Rectal smooth muscle tissue (tissue), 1 donor: ENCODE data around the gene ZNF862.

Experiments used
- H3K27ac ChIP-seq: one replicate; pipeline ENCODE4 v1.7.0; 2013; ENCODE audit warnings: low read depth, low read length, inconsistent platforms
- H3K27me3 ChIP-seq: one replicate; pipeline ENCODE4 v1.7.0; 2013; ENCODE audit warnings: low read length; ENCODE audit not compliant: control insufficient read depth, insufficient read depth
- H3K36me3 ChIP-seq: one replicate; pipeline ENCODE4 v1.7.0; 2013; ENCODE audit warnings: low read length; ENCODE audit not compliant: control insufficient read depth, insufficient read depth
- H3K4me1 ChIP-seq: one replicate; pipeline ENCODE4 v1.7.0; 2013; ENCODE audit warnings: low read length; ENCODE audit not compliant: control insufficient read depth, insufficient read depth
- H3K4me3 ChIP-seq: one replicate; pipeline ENCODE4 v1.7.0; 2013; ENCODE audit warnings: low read length
- H3K9ac ChIP-seq: one replicate; pipeline ENCODE4 v1.7.0; 2013; ENCODE audit warnings: low read length

The ZNF862 gene

GRCh38 chr7:149856583-149856982, 18.4 kb downstream of the ZNF862 start:
- H3K36me3 ChIP-seq = peaks cover 20% of the 10 kb centered on the region
- H3K4me3 ChIP-seq = no peak overlapping the region
- H3K4me1 ChIP-seq = no peaks in the 10 kb centered on the region
- H3K27me3 ChIP-seq = no peaks in the 10 kb centered on the region
- H3K27ac ChIP-seq = no peak overlapping the region
- H3K9ac ChIP-seq = no peak overlapping the region

DNA sequence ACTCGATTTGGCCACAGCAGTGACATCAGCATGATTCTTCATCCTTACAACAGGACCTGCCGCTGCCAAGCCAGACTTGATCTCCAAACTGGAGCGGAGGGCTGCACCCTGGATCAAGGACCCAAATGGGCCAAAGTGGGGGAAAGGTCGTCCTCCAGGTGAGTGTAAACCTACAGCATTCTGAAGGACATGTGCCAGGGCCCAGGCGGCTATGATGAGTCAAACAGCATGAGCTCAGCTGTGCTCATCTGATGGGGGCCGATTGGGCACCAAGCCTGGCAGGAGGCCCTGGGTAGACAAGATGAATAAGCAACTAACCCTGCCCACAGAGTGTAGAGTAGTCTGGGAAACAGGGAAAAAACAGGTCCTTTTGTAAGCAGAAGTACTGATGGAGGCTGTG, 21.2 kb downstream of the ZNF862 start:
- Histone ChIP-seq H3K27ac (no peak overlapping the region), H3K9ac (no peak overlapping the region), H3K27me3 (no peaks in the 10 kb centered on the region), H3K36me3 (peaks cover 26% of the 10 kb centered on the region), H3K4me1 (no peaks in the 10 kb centered on the region), H3K4me3 (no peak overlapping the region)

GRCh38 chr7:149859876-149860275, 21.7 kb downstream of the ZNF862 start:
- Histone ChIP-seq H3K4me1 (no peaks in the 10 kb centered on the region), H3K9ac (no peak overlapping the region), H3K27me3 (no peaks in the 10 kb centered on the region), H3K36me3 (peaks cover 29% of the 10 kb centered on the region), H3K27ac (no peak overlapping the region), H3K4me3 (no peak overlapping the region)

- Histone ChIP-seq H3K36me3 (peaks cover 32% of the 10 kb centered on the region), H3K9ac (no peak overlapping the region), H3K4me1 (no peaks in the 10 kb centered on the region), H3K27ac (no peak overlapping the region), H3K27me3 (no peaks in the 10 kb centered on the region), H3K4me3 (no peak overlapping the region)
Observed at GRCh38 chr7:149860821-149861727, 22.9 kb downstream of the ZNF862 start.

- H3K27ac ChIP-seq = no peak overlapping the region
- H3K27me3 ChIP-seq = no peaks in the 10 kb centered on the region
- H3K36me3 ChIP-seq = peaks cover 32% of the 10 kb centered on the region
- H3K4me1 ChIP-seq = no peaks in the 10 kb centered on the region
- H3K4me3 ChIP-seq = no peak overlapping the region
- no peak overlapping the region for H3K9ac ChIP-seq
Observed at GRCh38 chr7:149861728-149862045, 23.5 kb downstream of the ZNF862 start.

- Histone ChIP-seq H3K27me3 (no peaks in the 10 kb centered on the region), H3K4me3 (no peak overlapping the region), H3K9ac (no peak overlapping the region), H3K36me3 (peaks cover 32% of the 10 kb centered on the region), H3K4me1 (no peaks in the 10 kb centered on the region), H3K27ac (no peak overlapping the region)
Observed at GRCh38 chr7:149862156-149862555, 24.0 kb downstream of the ZNF862 start.

DNA sequence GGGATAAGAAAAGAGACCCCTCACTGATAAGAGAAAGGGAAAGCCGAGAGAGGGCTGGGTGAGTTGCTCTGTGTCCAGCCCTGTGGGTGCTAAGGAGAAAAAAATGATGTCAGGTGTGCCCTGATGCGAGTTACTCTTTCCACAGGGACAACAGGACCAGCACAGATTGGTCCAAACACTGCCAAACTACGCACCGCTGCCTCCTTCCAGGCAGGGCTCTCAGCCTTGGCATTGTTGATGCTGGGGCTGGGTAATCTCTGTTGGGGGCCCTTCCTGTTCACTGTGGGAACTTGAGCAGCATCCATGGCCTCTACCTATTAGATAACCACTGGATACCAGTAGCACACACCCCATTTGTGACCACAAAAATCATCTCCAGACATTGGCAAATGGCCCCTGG, 25.3 kb downstream of the ZNF862 start:
- H3K27ac ChIP-seq = no peak overlapping the region
- H3K9ac ChIP-seq = no peak overlapping the region
- H3K4me3 ChIP-seq = no peak overlapping the region
- no peaks in the 10 kb centered on the region for H3K27me3 ChIP-seq
- H3K36me3 ChIP-seq = peaks cover 32% of the 10 kb centered on the region
- H3K4me1 ChIP-seq = no peaks in the 10 kb centered on the region

DNA sequence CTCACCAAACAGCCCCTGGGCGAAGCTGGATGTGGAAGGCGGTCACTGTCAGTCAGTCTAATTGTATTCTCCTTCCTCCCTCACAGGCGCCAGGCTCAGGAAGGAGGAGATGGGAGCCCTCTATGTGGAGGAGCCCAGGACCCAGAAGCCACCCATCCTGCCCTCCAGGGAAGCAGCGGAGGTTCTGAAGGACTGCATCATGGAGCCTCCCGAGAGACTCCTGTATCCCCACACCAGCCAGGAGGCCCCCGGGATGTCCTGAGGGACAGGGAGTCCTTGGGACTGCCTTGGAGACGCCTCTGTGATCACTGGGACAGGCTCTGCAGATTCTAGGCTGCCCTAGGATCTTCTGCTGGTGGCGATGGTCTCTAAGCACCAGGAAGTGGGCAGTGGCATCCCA, 25.8 kb downstream of the ZNF862 start:
- no peak overlapping the region for H3K4me3 ChIP-seq
- H3K27me3 ChIP-seq = no peaks in the 10 kb centered on the region
- no peak overlapping the region for H3K9ac ChIP-seq
- peaks cover 31% of the 10 kb centered on the region for H3K36me3 ChIP-seq
- H3K4me1 ChIP-seq = no peaks in the 10 kb centered on the region
- no peak overlapping the region for H3K27ac ChIP-seq

DNA sequence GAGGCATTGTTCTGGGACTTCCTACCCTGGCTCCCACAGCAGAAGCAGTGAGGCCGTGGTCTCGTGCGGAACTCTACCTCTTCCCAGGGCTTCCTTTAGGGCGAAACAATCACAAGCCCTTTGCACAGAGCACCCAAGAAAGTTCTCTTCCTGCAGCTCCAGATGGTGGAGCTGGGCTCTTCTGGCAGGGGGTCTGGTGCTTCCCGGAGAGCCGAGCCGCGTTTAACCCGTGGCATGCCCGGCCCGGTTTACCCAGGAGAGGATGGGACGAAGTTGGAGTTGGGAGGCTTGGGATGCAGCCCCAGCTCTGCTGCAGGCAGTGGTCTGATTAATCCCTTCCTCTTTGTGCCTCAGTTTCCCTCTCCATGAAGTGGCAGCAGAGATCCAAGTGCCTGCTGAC, 26.6 kb downstream of the ZNF862 start:
- no peak overlapping the region for H3K4me3 ChIP-seq

GRCh38 chr7:149865437-149865836, 27.3 kb downstream of the ZNF862 start:
- H3K27me3 ChIP-seq = no peaks in the 10 kb centered on the region
- no peak overlapping the region for H3K27ac ChIP-seq
- H3K9ac ChIP-seq = no peak overlapping the region
- H3K36me3 ChIP-seq = peaks cover 25% of the 10 kb centered on the region
- no peaks in the 10 kb centered on the region for H3K4me1 ChIP-seq
- H3K4me3 ChIP-seq = no peak overlapping the region

More for the DNA sequence above, 26.6 kb downstream of the ZNF862 start:
- Histone ChIP-seq H3K4me1 (no peaks in the 10 kb centered on the region), H3K27ac (no peak overlapping the region), H3K9ac (no peak overlapping the region), H3K27me3 (no peaks in the 10 kb centered on the region), H3K36me3 (peaks cover 28% of the 10 kb centered on the region)

- H3K36me3 ChIP-seq = peaks cover 18% of the 10 kb centered on the region
Observed at GRCh38 chr7:149866139-149866778, 28.1 kb downstream of the ZNF862 start.

DNA sequence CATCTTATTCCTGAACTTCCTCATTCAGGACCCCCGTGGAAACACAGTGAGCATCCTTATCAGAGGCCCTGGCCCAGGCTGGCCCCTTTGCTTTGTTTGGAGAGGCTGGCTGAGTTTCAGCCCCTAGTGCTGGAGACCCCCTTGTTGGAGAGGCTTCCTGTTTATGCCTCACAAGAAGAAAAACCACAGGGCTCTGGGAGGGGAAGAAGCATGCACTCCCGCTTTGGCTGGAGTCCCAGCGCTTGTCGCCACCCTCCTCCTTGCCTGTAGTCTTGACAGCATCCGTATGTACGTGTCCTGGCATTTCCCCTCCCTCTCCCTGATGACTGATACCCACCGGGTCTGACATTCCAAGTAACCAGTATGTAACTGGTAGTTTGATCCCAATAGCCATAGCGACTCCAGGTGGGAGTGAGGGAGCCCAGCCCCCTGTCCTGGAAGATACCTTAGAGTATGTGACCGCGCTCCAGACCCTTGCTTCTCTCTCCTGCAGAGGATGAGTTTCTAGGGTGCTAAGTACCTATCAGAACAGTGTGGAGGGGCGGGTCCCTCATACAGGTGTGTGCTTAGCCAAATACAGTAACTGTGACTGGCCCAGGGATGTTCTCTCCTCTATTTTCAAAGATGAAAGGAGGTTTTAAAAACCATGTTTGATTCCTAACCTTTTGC, 28.7 kb downstream of the ZNF862 start:
- no peak overlapping the region for H3K27ac ChIP-seq
- no peaks in the 10 kb centered on the region for H3K27me3 ChIP-seq
- no peaks in the 10 kb centered on the region for H3K4me1 ChIP-seq
- no peak overlapping the region for H3K9ac ChIP-seq
- no peak overlapping the region for H3K4me3 ChIP-seq
- H3K36me3 ChIP-seq = peaks cover 14% of the 10 kb centered on the region

More at GRCh38 chr7:149866139-149866778, 28.1 kb downstream of the ZNF862 start:
- Histone ChIP-seq H3K27ac (no peak overlapping the region), H3K9ac (no peak overlapping the region), H3K27me3 (no peaks in the 10 kb centered on the region), H3K4me3 (no peak overlapping the region), H3K4me1 (no peaks in the 10 kb centered on the region)
